ENCODE data around the gene MESD. TPM values are rescaled to one million over a fixed set of nuclear protein-coding genes. Genes with fewer than 3 reads are reported as not detected.

The MESD gene
- total and polyA plus RNA-seq, 7 donors, result 4.6 to 9.4 (median 7.0) TPM

- ATAC-seq, result no peak
- no peak for DNase-seq
- WGBS, 3 donors, result 93 to 94% (median 94%) methylated on average over 3 of the region's 3 CpGs
- Histone ChIP-seq H3K36me3 (ENCODE audit: insufficient read depth in 1 of 2, low read depth in 1 of 2) (peaks cover 0 to 15% of the 10 kb centered on the region in 2 donors), H3K4me3 (no peak overlapping the region), H3K27ac (no peak overlapping the region), H3K4me1 (peaks cover 3% of the 10 kb centered on the region), H3K9me3 (no peaks in the 10 kb centered on the region), H3K27me3 (ENCODE audit: insufficient read depth in 3 of 3, low read length in 2 of 3) (no peaks in the 10 kb centered on the region)
- intact Hi-C loops (cut with DNase I), result loop anchor here (2.0 to 10.0 kb wide), 4 partner anchors 192 to 516 kb away; partner anchors contain the start of gene CEMIP (in 1 of the 2)
- TF ChIP-seq CTCF (IDR thresholded peaks at IDR 0.05), result no peak
These were observed 19.0 kb downstream of the MESD start for GRCh38 chr15:80970658-80971057.

- no peak overlapping the region for H3K27ac ChIP-seq
- no peaks in the 10 kb centered on the region for H3K27me3 ChIP-seq (ENCODE audit: insufficient read depth in 3 of 3, low read length in 2 of 3)
- H3K9me3 ChIP-seq, result no peaks in the 10 kb centered on the region
- TF ChIP-seq CTCF (IDR thresholded peaks at IDR 0.05), result peak; percentile 91
- H3K36me3 ChIP-seq (ENCODE audit: insufficient read depth in 1 of 2, low read depth in 1 of 2), result peaks cover 0 to 15% of the 10 kb centered on the region in 2 donors
- peaks cover 3% of the 10 kb centered on the region for H3K4me1 ChIP-seq
- WGBS, 3 donors, result 56 to 60% (median 58%) methylated on average over 12 of the region's 12 CpGs
- intact Hi-C loops (cut with DNase I), result loop anchor here (2.0 to 10.0 kb wide), 4 partner anchors 191 to 515 kb away; partner anchors contain the start of gene CEMIP (in 1 of the 2)
- H3K4me3 ChIP-seq, result no peak overlapping the region
- DNase-seq (peak in 1 of 2 donors; percentile 42), ATAC-seq (peak; percentile 68 to 85 (median 72))
These were observed 19.5 kb downstream of the MESD start for GRCh38 chr15:80970018-80970657.

GRCh38 chr15:80969316-80969715 is 20.3 kb downstream of the MESD start:
- no peaks in the 10 kb centered on the region for H3K27me3 ChIP-seq (ENCODE audit: insufficient read depth in 3 of 3, low read length in 2 of 3)
- H3K4me1 ChIP-seq, result peaks cover 3% of the 10 kb centered on the region
- peaks cover 0 to 15% of the 10 kb centered on the region in 2 donors for H3K36me3 ChIP-seq (ENCODE audit: insufficient read depth in 1 of 2, low read depth in 1 of 2)
- TF ChIP-seq CTCF (IDR thresholded peaks at IDR 0.05), result no peak
- ATAC-seq (no peak), DNase-seq (no peak)
- no peak overlapping the region for H3K27ac ChIP-seq
- WGBS, 3 donors, result 91 to 96% (median 95%) methylated on average over 7 of the region's 7 CpGs
- intact Hi-C loops (cut with DNase I), result loop anchor here in 1 of 2 donors (5.0 kb wide), 1 partner anchor 402 kb away; no protein-coding TSS in a partner anchor
- no peak overlapping the region for H3K4me3 ChIP-seq
- peaks cover 2% of the 10 kb centered on the region for H3K9me3 ChIP-seq

GRCh38 chr15:80967991-80968510 is 21.6 kb downstream of the MESD start:
- Histone ChIP-seq H3K9me3 (peaks cover 4% of the 10 kb centered on the region), H3K4me1 (peaks cover 3% of the 10 kb centered on the region), H3K4me3 (no peak overlapping the region), H3K27me3 (ENCODE audit: insufficient read depth in 3 of 3, low read length in 2 of 3) (no peaks in the 10 kb centered on the region), H3K27ac (no peak overlapping the region), H3K36me3 (ENCODE audit: insufficient read depth in 1 of 2, low read depth in 1 of 2) (peaks cover 0 to 15% of the 10 kb centered on the region in 2 donors)
- no peak for DNase-seq
- 84 to 95% (median 84%) methylated on average over 4 of the region's 4 CpGs for WGBS, 3 donors
- ATAC-seq, result no peak
- intact Hi-C loops (cut with DNase I), result loop anchor here in 1 of 2 donors (5.0 kb wide), 1 partner anchor 401 kb away; no protein-coding TSS in a partner anchor
- TF ChIP-seq CTCF (IDR thresholded peaks at IDR 0.05), result no peak
